Esophagus muscularis mucosa (tissue), 4 donors: ENCODE data around the gene PAPLN. TPM values are rescaled to one million over a fixed set of nuclear protein-coding genes. Genes with fewer than 3 reads are reported as not detected.

Source experiments
- DNase-seq: peaks from one replicate; pipeline ENCODE4 v3.0.0-alpha.2; 2017; ENCODE audit errors: extremely low spot score
- H3K27ac ChIP-seq, 4 donors: fragments of 200-600 bp; sonication (generic); replicated peaks in 1 of 4; 1 replicate in 3 of 4; 2 replicates in 1 of 4; pipeline ENCODE4 v1.5.1; 2016 to 2019; ENCODE audit warnings: mild to moderate bottlenecking in 1 of 4
- H3K27me3 ChIP-seq, 4 donors: fragments of 200-600 bp; sonication (generic); one replicate each; pipeline versions ENCODE4 v1.5.1 to v1.6.0; 2016 to 2019
- H3K36me3 ChIP-seq, 4 donors: fragments of 200-600 bp; sonication (generic); one replicate each; pipeline ENCODE4 v1.5.1; 2016 to 2019
- H3K4me1 ChIP-seq, 4 donors: fragments of 200-600 bp; sonication (generic); one replicate each; pipeline ENCODE4 v1.5.1; 2016 to 2019
- H3K4me3 ChIP-seq, 4 donors: fragments of 200-600 bp; sonication (generic); 1 replicate in 2 of 4; 2 replicates in 2 of 4; pipeline ENCODE4 v1.5.1; 2016 to 2019; ENCODE audit warnings: mild to moderate bottlenecking in 4 of 4, moderate library complexity in 1 of 4
- H3K9me3 ChIP-seq, 4 donors: fragments of 200-600 bp; sonication (generic); 1 replicate in 3 of 4; 2 replicates in 1 of 4; pipeline ENCODE4 v1.5.1; 2016 to 2019
- CTCF ChIP-seq, 3 experiments: fragments of 200-600 bp in 2 of 3; fragments of 450-650 bp in 1 of 3; sonication (generic) in 2 of 3; IDR thresholded peaks; one replicate each; pipeline ENCODE4 v1.5.1; 2017 to 2019; ENCODE audit warnings: antibody characterized with exemption in 3 of 3, mild to moderate bottlenecking in 2 of 3, moderate library complexity in 1 of 3
- EP300 ChIP-seq: sonication (generic); formaldehyde crosslinking; IDR thresholded peaks from one replicate; pipeline ENCODE4 v1.6.1; 2017; ENCODE audit warnings: antibody characterized with exemption
- POLR2A ChIP-seq: fragments of 450-650 bp; IDR thresholded peaks from one replicate; pipeline ENCODE4 v1.6.1; 2017; ENCODE audit warnings: antibody characterized with exemption, moderate library complexity, mild to moderate bottlenecking, low read depth
- POLR2AphosphoS5 ChIP-seq, 2 donors: sonication (generic); formaldehyde crosslinking; IDR thresholded peaks; one replicate each; pipeline ENCODE4 v1.6.1; 2017; ENCODE audit warnings: antibody characterized with exemption in 2 of 2
- WGBS: methylation state at CpG from one replicate; pipeline ENCODE4 v1.1.5; 2018; 5-methylcytosine and 5-hydroxymethylcytosine counted together
- intact Hi-C: fragments of 100-400 bp; cut with DNase I; formaldehyde crosslinking; loops from one replicate; pipeline ENCODE4 v1.15.1; 2023
- total RNA-seq, 4 donors: library from RNA; depleted of rRNA; stranded (reverse); fragments of >200 nt; gene quantifications; one replicate each; pipeline versions ENCODE4 v1.1.0 to v1.2.1, GENCODE V29; 2016

PAPLN gene
- total RNA-seq, 4 donors from 2014 or later = 12.0 to 43.5 (median 24.1) TPM

- TF ChIP-seq EP300 (no peak), POLR2A (no peak), CTCF (IDR thresholded peaks at IDR 0.05) (no peak), POLR2AphosphoS5 (IDR thresholded peaks at IDR 0.05) (no peak)
- Histone ChIP-seq H3K4me1 (peaks cover 0 to 16% (median 12%) of the 10 kb centered on the region in 4 donors), H3K27ac (no peak overlapping the region), H3K36me3 (peaks cover 50 to 89% (median 73%) of the 10 kb centered on the region in 4 donors), H3K4me3 (no peak overlapping the region), H3K27me3 (no peaks in the 10 kb centered on the region), H3K9me3 (no peaks in the 10 kb centered on the region)
- intact Hi-C loops = no loop called here
- no peak for DNase-seq
- WGBS = 27% methylated on average over 2 of the region's 2 CpGs
These were observed 27.4 kb upstream of the PAPLN start for GRCh38 chr14:73209953-73210352.

- Histone ChIP-seq H3K36me3 (peaks cover 43 to 88% (median 70%) of the 10 kb centered on the region in 4 donors), H3K9me3 (no peaks in the 10 kb centered on the region), H3K27ac (no peak overlapping the region), H3K4me1 (peaks cover 0 to 16% (median 12%) of the 10 kb centered on the region in 4 donors), H3K27me3 (no peaks in the 10 kb centered on the region), H3K4me3 (no peak overlapping the region)
- no peak for DNase-seq
- intact Hi-C loops = no loop called here
- no peak for TF ChIP-seq EP300
- no peak for TF ChIP-seq POLR2AphosphoS5 (IDR thresholded peaks at IDR 0.05)
- no peak for TF ChIP-seq POLR2A
- TF ChIP-seq CTCF (IDR thresholded peaks at IDR 0.05) = no peak
- 87% methylated on average over 7 of the region's 7 CpGs for WGBS
These were observed 25.9 kb upstream of the PAPLN start for GRCh38 chr14:73211251-73212040.

GRCh38 chr14:73216030-73216429 is 21.3 kb upstream of the PAPLN start:
- intact Hi-C loops = no loop called here
- Histone ChIP-seq H3K27me3 (no peaks in the 10 kb centered on the region), H3K27ac (no peak overlapping the region), H3K4me1 (no peaks in the 10 kb centered on the region), H3K4me3 (no peak overlapping the region), H3K36me3 (peaks cover 47 to 97% (median 77%) of the 10 kb centered on the region in 4 donors), H3K9me3 (no peaks in the 10 kb centered on the region)
- 93% methylated on average over 2 of the region's 2 CpGs for WGBS
- no peak for DNase-seq
- no peak for TF ChIP-seq POLR2A

DNA sequence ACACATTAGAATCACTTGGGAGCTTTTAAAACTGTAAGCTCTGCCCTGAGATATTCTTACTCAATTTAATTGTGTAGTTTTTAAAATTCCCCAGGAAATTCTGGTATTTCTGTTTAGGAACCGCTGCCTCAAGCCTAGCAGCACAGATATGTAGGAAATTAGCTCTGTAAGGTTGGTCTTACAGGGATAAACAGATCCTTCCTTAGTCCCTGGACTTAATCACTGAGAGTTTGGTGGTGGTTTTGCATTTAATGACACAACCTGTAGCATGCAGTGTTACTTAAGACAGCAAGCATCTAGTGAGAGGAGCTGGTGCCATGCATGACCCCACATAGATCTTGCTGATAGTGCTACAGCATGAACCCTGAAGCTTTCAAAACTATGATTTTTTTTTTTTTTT is 19.9 kb upstream of the PAPLN start:
- no peak for TF ChIP-seq CTCF (IDR thresholded peaks at IDR 0.05)
- TF ChIP-seq POLR2A = no peak
- TF ChIP-seq POLR2AphosphoS5 (IDR thresholded peaks at IDR 0.05) = no peak
- TF ChIP-seq EP300 = no peak
- no peak for DNase-seq
- WGBS = 93% methylated on average over 1 of the region's 1 CpG
- intact Hi-C loops = no loop called here
- H3K36me3 ChIP-seq = peaks cover 40 to 87% (median 70%) of the 10 kb centered on the region in 4 donors
- H3K27ac ChIP-seq = no peak overlapping the region
- H3K9me3 ChIP-seq = no peaks in the 10 kb centered on the region
- H3K4me3 ChIP-seq = no peak overlapping the region
- peaks cover 0 to 8% (median under 1%) of the 10 kb centered on the region in 4 donors for H3K4me1 ChIP-seq
- H3K27me3 ChIP-seq = no peaks in the 10 kb centered on the region

DNA sequence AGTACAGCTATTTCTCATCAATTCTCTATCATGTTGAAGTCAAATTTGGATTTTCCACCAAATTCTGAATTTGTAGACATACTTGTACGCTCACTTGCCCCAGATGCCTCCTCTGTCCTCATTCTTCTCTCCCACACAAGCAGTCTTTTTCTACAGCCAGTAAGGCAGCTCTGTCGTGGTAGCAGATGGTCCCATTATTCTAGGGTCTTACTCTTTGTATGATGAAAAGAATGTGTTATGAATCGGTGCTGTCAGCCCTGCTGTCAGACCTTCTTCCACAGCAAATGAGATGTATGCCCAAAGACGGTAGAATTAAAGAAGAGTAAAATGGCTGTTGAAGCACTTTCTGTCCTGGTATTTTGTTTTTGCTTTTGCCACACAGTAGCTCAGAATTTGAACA is 17.2 kb upstream of the PAPLN start:
- peaks cover 33 to 72% (median 52%) of the 10 kb centered on the region in 4 donors for H3K36me3 ChIP-seq
- no peak overlapping the region for H3K27ac ChIP-seq
- DNase-seq = no peak
- no peak overlapping the region for H3K4me3 ChIP-seq
- WGBS = 80% methylated on average over 4 of the region's 4 CpGs
- H3K9me3 ChIP-seq = no peaks in the 10 kb centered on the region
- H3K4me1 ChIP-seq = peaks cover 3 to 29% (median 19%) of the 10 kb centered on the region in 4 donors
- no peak for TF ChIP-seq POLR2AphosphoS5 (IDR thresholded peaks at IDR 0.05)
- TF ChIP-seq EP300 = no peak
- TF ChIP-seq POLR2A = no peak
- no peak for TF ChIP-seq CTCF (IDR thresholded peaks at IDR 0.05)
- intact Hi-C loops = no loop called here
- no peaks in the 10 kb centered on the region for H3K27me3 ChIP-seq
